ENCODE data around the gene SATB1.

The SATB1 gene

GRCh38 chr3:18382760-18383369 is 42.3 kb downstream of the SATB1 start:
- no peaks in the 10 kb centered on the region for H3K27me3 ChIP-seq (ENCODE audit: insufficient read depth, low read length, poor library complexity, severe bottlenecking)
- no peaks in the 10 kb centered on the region for H3F3A ChIP-seq (ENCODE audit: low read depth)
- H3K4me3 ChIP-seq (ENCODE audit: low read length, poor library complexity, severe bottlenecking), result no peak overlapping the region
- H3K9me3 ChIP-seq (ENCODE audit: insufficient read depth, low read depth, low read length), result no peaks in the 10 kb centered on the region
- TF ChIP-seq CTCF (conservative IDR thresholded peaks at IDR 0.05; ENCODE audit: low read length) (no peak), EZH2phosphoT487 (IDR thresholded peaks at IDR 0.05; ENCODE audit: borderline replicate concordance) (no peak)
- no peak overlapping the region for H2AFZ ChIP-seq (ENCODE audit: low read length)
- H3K79me2 ChIP-seq (ENCODE audit: insufficient read depth, low read length), result peaks cover 8% of the 10 kb centered on the region
- H3K36me3 ChIP-seq (ENCODE audit: insufficient read depth, low read length), result peaks cover 40% of the 10 kb centered on the region
- no peak overlapping the region for H3K9ac ChIP-seq (ENCODE audit: low read depth, low read length, poor library complexity, severe bottlenecking)
- no peaks in the 10 kb centered on the region for H4K20me1 ChIP-seq (ENCODE audit: insufficient read depth, low read length, poor library complexity, severe bottlenecking)
- no peak overlapping the region for H3K4me2 ChIP-seq (ENCODE audit: low read depth, low read length, poor library complexity, severe bottlenecking)
- H3K9me2 ChIP-seq (replicated peaks; ENCODE audit: low read depth, low read length), result no peaks in the 10 kb centered on the region
- no peaks in the 10 kb centered on the region for H3K4me1 ChIP-seq (ENCODE audit: insufficient read depth, low read length, poor library complexity, severe bottlenecking)

- Histone ChIP-seq H3F3A (ENCODE audit: low read depth) (no peaks in the 10 kb centered on the region), H3K79me2 (ENCODE audit: insufficient read depth, low read length) (0 out of 2 replicates have a peak, but pooled peaks cover 3% of the 10 kb centered on the region), H3K4me2 (ENCODE audit: low read depth, low read length, poor library complexity, severe bottlenecking) (no peak overlapping the region), H3K27me3 (ENCODE audit: insufficient read depth, low read length, poor library complexity, severe bottlenecking) (no peaks in the 10 kb centered on the region), H3K9me3 (ENCODE audit: insufficient read depth, low read depth, low read length) (no peaks in the 10 kb centered on the region), H4K20me1 (ENCODE audit: insufficient read depth, low read length, poor library complexity, severe bottlenecking) (no peaks in the 10 kb centered on the region), H3K36me3 (ENCODE audit: insufficient read depth, low read length) (peaks cover 51% of the 10 kb centered on the region), H3K9me2 (replicated peaks; ENCODE audit: low read depth, low read length) (no peaks in the 10 kb centered on the region), H3K9ac (ENCODE audit: low read depth, low read length, poor library complexity, severe bottlenecking) (no peak overlapping the region), H2AFZ (ENCODE audit: low read length) (no peak overlapping the region), H3K4me3 (ENCODE audit: low read length, poor library complexity, severe bottlenecking) (no peak overlapping the region), H3K4me1 (ENCODE audit: insufficient read depth, low read length, poor library complexity, severe bottlenecking) (no peaks in the 10 kb centered on the region)
- TF ChIP-seq CTCF (conservative IDR thresholded peaks at IDR 0.05; ENCODE audit: low read length) (no peak), EZH2phosphoT487 (IDR thresholded peaks at IDR 0.05; ENCODE audit: borderline replicate concordance) (no peak)
These were observed 45.5 kb downstream of the SATB1 start for GRCh38 chr3:18379647-18380046.

- no peak overlapping the region for H3K4me2 ChIP-seq (ENCODE audit: low read depth, low read length, poor library complexity, severe bottlenecking)
- no peaks in the 10 kb centered on the region for H3K9me2 ChIP-seq (replicated peaks; ENCODE audit: low read depth, low read length)
- peaks cover 4% of the 10 kb centered on the region for H3K4me1 ChIP-seq (ENCODE audit: insufficient read depth, low read length, poor library complexity, severe bottlenecking)
- H3K9ac ChIP-seq (ENCODE audit: low read depth, low read length, poor library complexity, severe bottlenecking), result no peak overlapping the region
- H3K36me3 ChIP-seq (ENCODE audit: insufficient read depth, low read length), result peaks cover 55% of the 10 kb centered on the region
- H3K9me3 ChIP-seq (ENCODE audit: insufficient read depth, low read depth, low read length), result no peaks in the 10 kb centered on the region
- no peak overlapping the region for H2AFZ ChIP-seq (ENCODE audit: low read length)
- no peak overlapping the region for H3K4me3 ChIP-seq (ENCODE audit: low read length, poor library complexity, severe bottlenecking)
- no peaks in the 10 kb centered on the region for H3F3A ChIP-seq (ENCODE audit: low read depth)
- H4K20me1 ChIP-seq (ENCODE audit: insufficient read depth, low read length, poor library complexity, severe bottlenecking), result no peaks in the 10 kb centered on the region
- no peak for TF ChIP-seq CTCF (conservative IDR thresholded peaks at IDR 0.05; ENCODE audit: low read length)
- no peaks in the 10 kb centered on the region for H3K27me3 ChIP-seq (ENCODE audit: insufficient read depth, low read length, poor library complexity, severe bottlenecking)
- H3K79me2 ChIP-seq (ENCODE audit: insufficient read depth, low read length), result no peaks in the 10 kb centered on the region
These were observed 46.9 kb downstream of the SATB1 start for GRCh38 chr3:18378218-18378617.
